BJ (cell line): ENCODE measurements around the gene LAMP5. TPM values are rescaled to one million over a fixed set of nuclear protein-coding genes. Genes with fewer than 3 reads are reported as not detected.

ENCODE experiments used
- CTCF ChIA-PET: fragments of 350-600 bp; formaldehyde crosslinking; extraction: SDS; loops from one replicate; lab custom pipeline; 2021; ENCODE audit warnings: antibody characterized with exemption, inconsistent platforms; lab: Yijun Ruan, JAX
- POLR2A ChIA-PET: fragments of 300-600 bp; sonication (Branson Sonifier 250); formaldehyde crosslinking; extraction: SDS; loops from one replicate; lab custom pipeline; 2021; ENCODE audit warnings: antibody characterized with exemption; lab: Charles Lee
- DNase-seq: peaks from one replicate; pipeline ENCODE4 v3.0.0-alpha.2; 2011; ENCODE audit warnings: low read depth
- H3K27me3 ChIP-seq: 2 replicates; pipeline ENCODE4 v1.6.0; 2011; ENCODE audit warnings: low read length; ENCODE audit not compliant: control insufficient read depth, insufficient read depth
- H3K36me3 ChIP-seq: 2 replicates; pipeline ENCODE4 v1.5.1; 2011; ENCODE audit warnings: low read length; ENCODE audit not compliant: control insufficient read depth, insufficient read depth
- H3K4me3 ChIP-seq: 2 replicates; pipeline ENCODE4 v1.5.1; 2011; ENCODE audit warnings: low read depth, mild to moderate bottlenecking, control low read depth, low read length
- polyA plus RNA-seq: library from polyadenylated mRNA; depleted of rRNA; stranded (reverse); fragments of >200 nt; gene quantifications from 2 replicates; pipeline ENCODE4 v1.2.3, GENCODE V29; 2011
- TF ChIP-seq, protein P1 (sequence below): IDR thresholded peaks from 2 replicates; pipeline ENCODE4 v1.5.1; 2011; ENCODE audit warnings: low read depth, mild to moderate bottlenecking, control low read depth, inconsistent platforms, low read length, moderate library complexity; ENCODE audit not compliant: insufficient read depth

LAMP5 gene
- polyA plus RNA-seq, 1 experiment = 0.12 TPM

DNA sequence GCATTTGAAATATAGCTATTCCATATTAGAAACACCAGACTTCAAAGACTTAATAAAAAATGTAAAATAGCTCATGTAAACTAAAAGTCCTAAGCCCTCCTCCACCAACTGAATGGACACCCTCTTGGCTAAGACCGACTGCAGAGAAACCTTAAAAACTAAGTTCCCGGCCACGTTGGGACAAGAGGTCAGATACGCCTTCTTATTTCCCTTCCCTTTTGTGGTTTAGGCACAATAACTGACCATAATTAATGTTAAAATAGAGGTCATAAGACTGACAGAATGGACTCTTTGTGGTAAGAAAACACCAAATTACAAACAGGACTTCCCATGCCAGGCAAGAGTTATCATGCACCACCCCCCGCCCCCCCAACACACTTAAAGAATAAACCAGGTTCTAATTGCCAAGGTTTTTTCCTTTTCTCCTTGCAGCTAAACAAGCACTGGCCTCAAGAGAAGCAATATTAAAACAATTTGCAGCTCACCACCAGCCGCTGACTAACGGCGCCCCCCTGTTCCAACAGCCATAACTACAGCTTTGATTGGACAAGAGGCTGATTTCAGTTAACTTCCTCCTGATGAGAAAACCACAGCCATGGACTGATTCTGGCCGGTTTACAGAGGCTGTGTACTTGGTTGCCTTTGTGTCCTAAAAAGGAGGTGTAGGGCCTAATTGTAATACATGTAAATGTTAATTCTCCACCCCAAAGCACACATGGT lies 10.7 kb upstream of the LAMP5 start:
- ChIA-PET POLR2A (no interaction called here), CTCF (interaction anchor here (0.7 to 2.8 kb wide), 4 partner anchors 20 to 100 kb away, joined by 3 to 11 read pairs (median 4); no protein-coding TSS in a partner anchor)
- H3K4me3 ChIP-seq = no peak overlapping the region
- TF ChIP-seq, protein P1, sequence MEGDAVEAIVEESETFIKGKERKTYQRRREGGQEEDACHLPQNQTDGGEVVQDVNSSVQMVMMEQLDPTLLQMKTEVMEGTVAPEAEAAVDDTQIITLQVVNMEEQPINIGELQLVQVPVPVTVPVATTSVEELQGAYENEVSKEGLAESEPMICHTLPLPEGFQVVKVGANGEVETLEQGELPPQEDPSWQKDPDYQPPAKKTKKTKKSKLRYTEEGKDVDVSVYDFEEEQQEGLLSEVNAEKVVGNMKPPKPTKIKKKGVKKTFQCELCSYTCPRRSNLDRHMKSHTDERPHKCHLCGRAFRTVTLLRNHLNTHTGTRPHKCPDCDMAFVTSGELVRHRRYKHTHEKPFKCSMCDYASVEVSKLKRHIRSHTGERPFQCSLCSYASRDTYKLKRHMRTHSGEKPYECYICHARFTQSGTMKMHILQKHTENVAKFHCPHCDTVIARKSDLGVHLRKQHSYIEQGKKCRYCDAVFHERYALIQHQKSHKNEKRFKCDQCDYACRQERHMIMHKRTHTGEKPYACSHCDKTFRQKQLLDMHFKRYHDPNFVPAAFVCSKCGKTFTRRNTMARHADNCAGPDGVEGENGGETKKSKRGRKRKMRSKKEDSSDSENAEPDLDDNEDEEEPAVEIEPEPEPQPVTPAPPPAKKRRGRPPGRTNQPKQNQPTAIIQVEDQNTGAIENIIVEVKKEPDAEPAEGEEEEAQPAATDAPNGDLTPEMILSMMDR = no peak
- H3K36me3 ChIP-seq = no peaks in the 10 kb centered on the region
- no peak for DNase-seq
- peaks cover 30% of the 10 kb centered on the region for H3K27me3 ChIP-seq

DNA sequence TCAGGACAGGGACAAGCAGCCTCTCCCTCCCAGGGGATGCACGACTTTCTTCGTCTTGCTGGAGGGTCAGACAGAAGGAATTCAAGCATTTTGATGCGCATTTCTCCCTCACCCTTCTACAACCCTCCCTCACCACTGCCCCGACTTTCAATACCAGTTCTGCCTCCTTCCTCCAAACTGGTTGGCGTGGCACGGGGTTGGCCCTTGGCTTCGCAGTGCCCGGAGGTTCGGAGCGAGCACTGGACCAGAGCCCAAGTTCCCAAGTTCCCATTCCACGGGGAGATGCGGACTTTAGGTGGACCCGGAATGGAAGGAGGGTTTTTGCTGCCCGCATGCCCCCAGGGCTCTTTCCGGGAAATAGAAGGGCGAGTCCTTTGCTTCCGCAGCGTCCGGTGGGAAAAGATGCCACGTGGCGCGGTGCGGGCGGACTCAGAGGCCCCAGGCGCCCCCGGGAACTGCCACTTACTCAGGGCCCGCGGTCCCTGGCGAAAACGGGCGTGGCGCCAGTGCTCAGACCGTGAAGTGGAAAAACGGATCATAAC lies 8.0 kb upstream of the LAMP5 start:
- ChIA-PET POLR2A (no interaction called here), CTCF (no interaction called here)
- H3K27me3 ChIP-seq = peaks cover 38% of the 10 kb centered on the region
- DNase-seq = no peak
- no peak overlapping the region for H3K4me3 ChIP-seq
- TF ChIP-seq, protein P1 = no peak
- no peaks in the 10 kb centered on the region for H3K36me3 ChIP-seq

DNA sequence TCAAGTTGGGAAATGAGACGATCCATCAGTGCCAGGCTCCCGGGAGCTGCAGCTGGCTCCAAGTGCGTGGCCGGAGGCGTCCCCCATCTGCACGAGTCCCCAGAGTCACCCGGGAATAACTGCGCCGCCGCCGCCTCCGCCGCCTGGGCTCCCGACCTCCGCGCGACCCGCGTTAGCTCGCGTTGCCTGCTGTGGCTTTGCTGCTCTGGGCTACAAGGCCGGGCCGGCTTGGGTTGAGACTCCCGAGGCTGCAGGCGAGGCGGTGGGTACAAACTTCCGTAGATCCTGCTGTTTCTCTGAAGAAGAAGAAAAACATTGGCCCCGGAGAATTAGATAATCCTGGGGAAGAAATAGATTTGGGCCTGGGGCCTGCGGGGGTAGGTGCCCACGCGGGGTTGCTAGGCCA lies 7.4 kb upstream of the LAMP5 start:
- ChIA-PET POLR2A (no interaction called here), CTCF (no interaction called here)
- Histone ChIP-seq H3K4me3 (no peak overlapping the region), H3K27me3 (peaks cover 38% of the 10 kb centered on the region), H3K36me3 (no peaks in the 10 kb centered on the region)
- TF ChIP-seq, protein P1 = no peak
- no peak for DNase-seq

DNA sequence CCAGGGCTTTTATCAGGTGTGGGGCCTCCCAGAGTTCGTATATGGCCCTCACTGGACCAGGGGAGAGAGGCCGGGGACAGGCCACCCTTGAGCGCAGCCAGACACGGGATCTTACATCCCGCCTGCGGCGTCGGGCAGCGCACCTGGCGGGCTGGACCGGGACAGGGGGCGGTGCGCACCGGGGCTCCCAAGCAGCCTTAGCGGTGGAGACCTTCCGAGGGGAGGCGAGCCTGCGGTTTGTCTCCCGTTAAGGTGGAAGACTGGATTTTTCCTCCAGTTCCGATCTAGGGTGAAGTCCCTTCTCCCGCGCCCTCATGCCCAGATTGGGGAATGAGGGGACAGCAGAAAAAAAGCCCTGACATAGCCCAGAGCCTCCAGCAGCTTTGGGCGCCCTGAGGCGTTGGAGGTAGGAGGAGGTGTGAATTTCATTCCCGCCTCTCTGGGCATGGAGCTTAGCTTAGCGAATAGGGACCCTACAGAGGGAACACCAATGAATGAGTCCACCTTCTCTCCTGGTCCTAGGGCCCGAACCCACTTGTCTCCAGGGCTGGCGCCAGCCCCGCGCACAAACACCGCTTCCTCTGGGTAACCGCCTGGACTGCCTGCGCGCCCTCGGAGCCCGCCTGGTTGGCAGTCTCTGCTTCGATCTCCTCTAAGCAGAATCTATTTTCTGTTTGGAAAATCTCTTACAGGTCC lies 6.7 kb upstream of the LAMP5 start:
- TF ChIP-seq, protein P1 = no peak
- ChIA-PET POLR2A (no interaction called here), CTCF (no interaction called here)
- Histone ChIP-seq H3K4me3 (no peak overlapping the region), H3K27me3 (peaks cover 38% of the 10 kb centered on the region), H3K36me3 (no peaks in the 10 kb centered on the region)
- no peak for DNase-seq

DNA sequence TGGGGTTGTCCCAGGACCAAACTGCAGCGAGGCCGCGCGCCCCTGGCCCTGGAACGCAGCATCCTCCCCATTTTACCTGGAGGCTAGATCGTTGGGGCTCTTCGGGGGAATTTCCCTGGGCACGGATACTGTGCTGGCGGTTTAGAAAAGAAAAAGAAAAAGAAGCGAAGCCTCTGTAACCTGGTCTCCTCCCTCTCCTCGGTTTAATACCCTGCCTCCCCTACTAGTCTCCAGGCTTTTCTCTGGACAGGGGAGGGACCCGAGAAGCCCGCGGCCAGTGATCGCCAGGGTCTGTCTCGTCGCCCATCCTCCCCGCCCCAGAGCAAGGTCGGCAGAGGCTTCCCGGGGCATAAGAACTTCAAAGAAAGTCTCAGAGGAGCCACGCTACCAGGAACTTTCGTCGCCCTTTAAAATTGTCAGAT lies 6.1 kb upstream of the LAMP5 start:
- TF ChIP-seq, protein P1 = no peak
- no peak overlapping the region for H3K4me3 ChIP-seq
- CTCF ChIA-PET = no interaction called here
- no peak for DNase-seq
- POLR2A ChIA-PET = no interaction called here
- peaks cover 38% of the 10 kb centered on the region for H3K27me3 ChIP-seq
- H3K36me3 ChIP-seq = no peaks in the 10 kb centered on the region
